Right lobe of liver (tissue), 4 donors: ENCODE results near the gene RNASE9.

Experiments
- CTCF ChIP-seq, 4 donors: fragments of 200-600 bp in 3 of 4; fragments of 450-650 bp in 1 of 4; IDR thresholded peaks; one replicate each; pipeline versions ENCODE4 v1.5.1 to v1.8.0; 2016 to 2022; ENCODE audit warnings: antibody characterized with exemption in 4 of 4, mild to moderate bottlenecking in 2 of 4
- POLR2A ChIP-seq: fragments of 450-650 bp; IDR thresholded peaks from one replicate; pipeline ENCODE4 v1.6.1; 2017; ENCODE audit warnings: antibody characterized with exemption, mild to moderate bottlenecking
- donor health status: DM: no; HTN: no; CAD: no.
- donor health status: DM: no; HTN: no; CAD: no.
- donor health status: DM: no; HTN: yes; CAD: no.

GRCh38 chr14:20587489-20588154, 26.8 kb upstream of the RNASE9 start, which contains the start of gene RNASE11:
- TF ChIP-seq CTCF (IDR thresholded peaks at IDR 0.05), result no peak
- no peak for TF ChIP-seq POLR2A
